ENCODE measurements around the gene PIK3CA.
A peak's percentile ranks its signal among the peaks of the same experiment; 100 is the strongest.
"Not testable (repeated sequence)": the region's sequence is repeated elsewhere in the genome, so short reads cannot be mapped to it uniquely, and the experiment has no call there.

The PIK3CA gene

DNA sequence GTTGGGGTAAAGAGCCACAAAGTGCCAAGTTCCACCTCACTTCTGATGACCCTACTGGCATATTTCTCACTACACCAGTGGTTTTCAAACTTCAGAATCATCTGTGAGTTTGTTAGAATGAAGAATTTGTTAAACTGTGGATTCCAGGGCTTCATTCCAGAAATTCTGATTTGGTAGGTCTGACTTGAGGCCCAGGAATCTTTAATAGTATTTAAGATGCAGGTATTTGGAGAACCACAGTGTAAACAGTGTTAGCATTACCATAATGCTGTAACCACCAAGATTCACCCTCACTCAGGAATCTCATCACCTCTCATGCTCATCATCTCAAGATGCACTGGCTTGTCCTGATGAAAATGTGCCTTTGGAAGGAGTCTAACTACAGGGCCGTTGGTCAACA, 96.7 kb downstream of the PIK3CA start:
- H3K4me1 ChIP-seq (ENCODE audit: control insufficient read depth, low read depth, low read length): no peaks in the 10 kb centered on the region
- H3K27me3 ChIP-seq (ENCODE audit: control insufficient read depth, insufficient read depth, low read length): no peaks in the 10 kb centered on the region
- no peaks in the 10 kb centered on the region for H3K9me3 ChIP-seq (ENCODE audit: control insufficient read depth, low read depth, low read length)
- no peak overlapping the region for H3K27ac ChIP-seq (ENCODE audit: low read length)
- H3K4me3 ChIP-seq (ENCODE audit: low read length): no peak overlapping the region
- no peak overlapping the region for H3K9ac ChIP-seq (ENCODE audit: low read length)
- H3K36me3 ChIP-seq (ENCODE audit: control insufficient read depth, low read depth, low read length): no peaks in the 10 kb centered on the region

DNA sequence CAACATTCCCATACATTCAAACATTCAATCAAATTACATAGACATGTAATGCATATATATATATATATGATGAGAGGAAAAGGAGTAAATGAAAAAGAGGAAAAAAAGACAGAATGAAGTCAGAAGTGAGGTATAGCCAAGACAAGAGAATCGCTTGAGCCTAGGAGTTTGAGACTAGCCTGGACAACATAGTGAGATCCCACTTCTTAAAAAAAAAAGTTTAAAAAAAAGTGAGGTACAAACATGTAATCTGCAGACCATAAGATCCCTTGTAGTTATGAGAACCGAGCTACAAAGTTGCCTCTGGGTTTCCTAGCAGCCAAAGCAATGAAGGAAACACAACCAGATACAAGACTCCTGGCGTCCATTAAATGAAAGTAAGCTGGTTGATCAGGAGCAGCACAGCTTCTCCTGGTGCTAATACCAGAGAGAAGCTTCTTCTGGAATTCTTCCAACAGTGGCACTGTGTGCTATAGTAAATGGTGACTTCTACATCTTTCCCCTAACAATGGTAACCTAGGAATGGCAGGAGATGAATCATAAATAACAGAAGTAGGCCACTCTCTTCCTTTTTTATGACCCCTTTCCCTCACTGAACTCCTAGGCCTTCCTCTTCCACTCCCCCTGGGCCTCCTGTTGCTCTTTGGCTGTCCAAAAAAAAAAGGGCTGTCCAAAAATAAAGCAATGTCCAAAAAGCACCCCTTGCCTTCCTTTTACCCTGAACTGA, 99.3 kb downstream of the PIK3CA start:
- no peak overlapping the region for H3K9ac ChIP-seq (ENCODE audit: low read length)
- H3K27ac ChIP-seq (ENCODE audit: low read length): no peak overlapping the region
- H3K36me3 ChIP-seq (ENCODE audit: control insufficient read depth, low read depth, low read length): no peaks in the 10 kb centered on the region
- H3K9me3 ChIP-seq (ENCODE audit: control insufficient read depth, low read depth, low read length): no peaks in the 10 kb centered on the region
- H3K4me3 ChIP-seq (ENCODE audit: low read length): no peak overlapping the region
- H3K27me3 ChIP-seq (ENCODE audit: control insufficient read depth, insufficient read depth, low read length): no peaks in the 10 kb centered on the region
- no peaks in the 10 kb centered on the region for H3K4me1 ChIP-seq (ENCODE audit: control insufficient read depth, low read depth, low read length)

DNA sequence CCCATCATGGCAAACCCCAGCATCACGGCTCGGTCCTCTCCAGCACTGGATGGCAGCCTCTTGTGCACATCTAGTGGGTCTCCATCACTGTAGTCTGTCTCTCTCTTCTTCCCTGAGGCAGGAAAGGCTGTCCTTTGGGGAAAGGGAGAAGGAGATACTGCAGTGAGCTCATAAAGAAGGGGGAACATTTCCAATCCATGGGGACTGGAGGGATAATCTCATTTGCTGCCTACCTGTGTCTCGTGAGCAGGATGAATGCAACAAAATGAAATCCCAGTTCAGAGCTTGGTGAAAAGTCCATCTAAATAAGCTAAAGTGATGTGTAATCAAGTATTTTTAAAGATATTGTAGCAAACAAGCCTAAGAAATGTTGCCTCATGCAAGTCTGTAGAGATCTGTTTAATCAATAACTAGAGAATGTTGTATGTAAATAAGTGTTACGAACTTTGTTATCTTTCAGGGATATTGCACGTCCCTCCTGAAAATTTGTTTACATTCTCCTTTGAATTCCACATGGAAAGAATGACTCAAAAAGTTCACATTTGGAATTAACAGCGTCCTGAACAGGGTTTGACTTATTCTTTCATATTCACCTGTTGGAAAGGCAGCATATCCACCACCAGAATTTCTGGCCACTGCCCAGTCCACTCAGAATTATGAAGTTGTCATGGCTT, 102.8 kb downstream of the PIK3CA start, which contains the start of gene KCNMB3:
KCNMB3 (minus strand) TSS at position 312 of the 674 bp plus-strand sequence; CDS start at position 188, 124 bp downstream.
- Histone ChIP-seq H3K27me3 (ENCODE audit: control insufficient read depth, insufficient read depth, low read length) (no peaks in the 10 kb centered on the region), H3K36me3 (ENCODE audit: control insufficient read depth, low read depth, low read length) (no peaks in the 10 kb centered on the region), H3K4me3 (ENCODE audit: low read length) (no peak within 1 kb of the TSS), H3K9ac (ENCODE audit: low read length) (no peak within 1 kb of the TSS), H3K9me3 (ENCODE audit: control insufficient read depth, low read depth, low read length) (no peaks in the 10 kb centered on the region), H3K27ac (ENCODE audit: low read length) (no peak within 1 kb of the TSS), H3K4me1 (ENCODE audit: control insufficient read depth, low read depth, low read length) (no peaks in the 10 kb centered on the region)

DNA sequence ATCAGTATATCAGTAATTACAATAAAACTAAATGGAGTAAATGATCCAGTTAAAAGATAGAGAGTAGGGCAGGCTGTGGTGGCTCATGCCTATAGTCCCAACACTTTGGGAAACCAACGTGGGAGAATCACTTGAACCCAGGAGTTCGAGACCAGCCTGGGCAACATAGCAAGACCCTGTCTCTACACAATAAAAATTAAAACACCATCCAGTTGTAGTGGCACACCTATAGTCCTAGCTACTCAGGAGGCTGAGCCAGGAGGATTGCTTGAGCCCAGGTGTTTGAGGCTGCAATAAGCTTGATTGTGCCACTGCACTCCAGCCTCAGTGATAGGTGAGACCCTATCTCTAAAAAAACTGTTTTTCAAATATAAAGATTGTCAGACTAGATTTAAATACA, 108.7 kb downstream of the PIK3CA start:
- Histone ChIP-seq H3K4me1 (ENCODE audit: control insufficient read depth, low read depth, low read length) (peaks cover 3% of the 10 kb centered on the region), H3K9me3 (ENCODE audit: control insufficient read depth, low read depth, low read length) (peaks cover 8% of the 10 kb centered on the region), H3K9ac (ENCODE audit: low read length) (no peak overlapping the region), H3K27ac (ENCODE audit: low read length) (no peak overlapping the region), H3K4me3 (ENCODE audit: low read length) (no peak overlapping the region), H3K36me3 (ENCODE audit: control insufficient read depth, low read depth, low read length) (no peaks in the 10 kb centered on the region), H3K27me3 (ENCODE audit: control insufficient read depth, insufficient read depth, low read length) (peaks cover 7% of the 10 kb centered on the region)

DNA sequence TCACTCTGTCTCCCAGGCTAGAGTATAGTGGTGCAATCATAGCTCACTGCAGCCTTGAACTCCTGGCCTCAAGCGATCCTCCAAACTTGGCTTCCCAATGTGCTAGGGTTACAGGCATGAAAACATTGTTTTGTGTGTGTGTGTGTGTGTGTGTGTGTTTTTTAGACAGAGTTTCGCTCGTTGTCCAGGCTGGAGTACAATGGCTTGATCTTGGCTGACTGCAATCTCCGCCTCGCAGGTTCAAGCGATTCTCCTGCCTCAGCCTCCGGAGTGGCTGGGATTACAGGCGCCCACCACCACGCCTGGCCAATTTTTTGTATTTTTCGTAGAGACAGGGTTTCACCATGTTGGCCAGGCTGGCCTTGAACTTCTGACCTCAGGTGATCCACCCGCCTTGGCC, 109.6 kb downstream of the PIK3CA start:
- H3K4me3 ChIP-seq (ENCODE audit: low read length); H3K27ac ChIP-seq (ENCODE audit: low read length); H3K27me3 ChIP-seq (ENCODE audit: control insufficient read depth, insufficient read depth, low read length); H3K36me3 ChIP-seq (ENCODE audit: control insufficient read depth, low read depth, low read length); H3K9me3 ChIP-seq (ENCODE audit: control insufficient read depth, low read depth, low read length); H3K9ac ChIP-seq (ENCODE audit: low read length); H3K4me1 ChIP-seq (ENCODE audit: control insufficient read depth, low read depth, low read length): not testable (repeated sequence)

DNA sequence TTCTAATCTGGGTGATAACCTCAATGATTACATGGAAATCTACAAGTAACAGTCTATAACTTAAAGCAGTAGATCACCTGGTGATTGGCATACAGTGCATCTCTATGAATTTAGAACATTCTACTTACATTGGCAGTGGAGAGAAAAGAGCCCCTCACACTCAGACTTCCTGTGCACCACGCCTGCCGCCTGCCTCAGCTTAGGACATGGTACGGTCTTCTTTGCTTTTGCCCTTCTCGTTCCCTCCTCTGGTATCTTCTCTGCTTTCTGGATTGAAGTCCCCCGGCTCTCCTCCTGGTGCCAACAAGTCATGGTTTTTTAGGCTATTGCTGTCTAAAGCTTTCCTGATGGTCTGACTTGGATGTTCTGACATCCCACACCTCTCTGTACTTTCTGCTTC, 110.7 kb downstream of the PIK3CA start:
- H3K4me3 ChIP-seq (ENCODE audit: low read length): no peak overlapping the region
- peaks cover 3% of the 10 kb centered on the region for H3K4me1 ChIP-seq (ENCODE audit: control insufficient read depth, low read depth, low read length)
- H3K36me3 ChIP-seq (ENCODE audit: control insufficient read depth, low read depth, low read length): no peaks in the 10 kb centered on the region
- H3K9me3 ChIP-seq (ENCODE audit: control insufficient read depth, low read depth, low read length): peaks cover 8% of the 10 kb centered on the region
- no peak overlapping the region for H3K27ac ChIP-seq (ENCODE audit: low read length)
- H3K9ac ChIP-seq (ENCODE audit: low read length): no peak overlapping the region
- peaks cover 7% of the 10 kb centered on the region for H3K27me3 ChIP-seq (ENCODE audit: control insufficient read depth, insufficient read depth, low read length)

DNA sequence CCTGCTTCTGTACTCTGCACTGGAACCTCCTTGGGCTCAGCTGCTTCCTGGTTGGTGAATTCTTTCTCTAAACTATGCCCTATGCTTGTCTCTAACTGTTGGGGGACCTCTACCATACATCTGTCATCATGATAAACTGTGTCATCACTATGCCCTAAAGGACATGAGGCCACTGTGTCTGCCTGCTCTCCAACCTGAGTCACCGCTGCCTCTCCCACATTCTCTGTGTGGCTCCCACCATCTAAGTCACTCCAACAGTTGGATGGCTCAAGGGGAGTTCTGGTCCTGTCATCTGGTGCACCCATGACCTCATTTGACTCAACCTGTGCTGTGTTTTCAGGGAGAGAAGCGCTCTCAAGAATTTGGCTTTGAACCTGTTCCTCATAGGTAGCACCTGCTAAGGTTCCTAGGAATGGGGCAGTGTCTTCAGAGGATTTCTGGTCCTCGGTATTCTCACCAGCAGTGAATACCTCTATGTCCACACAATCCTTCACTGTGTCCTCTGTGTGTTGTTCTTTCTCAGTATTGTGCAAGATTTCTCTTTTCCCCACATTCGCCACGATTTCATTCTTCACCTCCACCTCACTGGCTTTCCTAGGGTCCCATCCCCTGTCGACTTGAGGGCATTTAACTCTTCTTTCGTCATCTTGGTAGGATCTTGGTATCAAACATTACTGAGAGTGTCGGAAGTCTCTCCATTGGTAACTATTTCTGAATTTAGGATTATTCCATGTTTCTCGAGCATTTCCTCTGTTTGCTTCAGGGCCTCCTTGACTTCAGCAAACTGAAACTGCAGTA, 112.0 kb downstream of the PIK3CA start:
- not testable (repeated sequence) for H3K27ac ChIP-seq (ENCODE audit: low read length)

DNA sequence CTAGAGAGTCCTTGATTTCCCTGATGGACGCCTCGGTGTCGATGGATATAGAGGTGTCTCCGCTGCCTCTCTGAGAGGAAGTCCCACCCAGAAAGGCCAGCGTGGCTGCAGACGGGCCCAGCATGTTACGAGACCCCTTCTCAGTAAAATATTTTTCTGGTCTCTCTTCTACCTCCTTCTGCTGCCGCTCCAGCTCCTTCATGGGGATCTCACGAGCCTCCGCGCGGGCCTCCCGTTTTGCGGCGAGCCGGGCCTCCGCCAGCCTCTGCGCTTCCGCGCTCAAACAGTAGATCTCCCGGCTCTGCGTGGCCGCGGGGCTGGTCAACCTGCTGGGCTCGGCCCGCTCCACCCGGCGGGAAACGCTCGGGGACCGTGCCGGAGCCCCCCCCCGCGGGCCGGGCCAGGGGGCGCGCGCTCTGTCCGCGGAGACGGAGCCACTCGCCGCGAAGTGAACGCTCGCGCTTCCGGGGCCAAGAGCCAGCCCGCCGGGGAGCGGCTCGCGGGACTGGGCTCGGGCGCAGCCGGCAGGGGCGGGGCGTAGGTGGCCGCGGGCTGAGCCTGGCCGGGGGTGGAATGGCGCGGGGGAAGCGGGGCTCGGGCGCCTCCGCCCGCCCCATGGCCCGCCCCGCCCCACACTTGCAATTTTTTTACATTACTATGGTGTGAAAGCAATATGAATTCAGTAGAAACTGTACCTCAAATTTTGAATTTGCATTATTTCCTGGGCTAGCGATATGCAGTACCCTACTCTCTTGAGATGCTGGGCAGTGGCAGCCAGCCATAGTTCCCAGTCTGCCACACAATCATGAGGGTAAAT, 113.0 kb downstream of the PIK3CA start:
- peak overlapping the region; percentile 61 for H3K4me3 ChIP-seq (ENCODE audit: low read length)
- peaks cover 8% of the 10 kb centered on the region for H3K9me3 ChIP-seq (ENCODE audit: control insufficient read depth, low read depth, low read length)
- H3K27me3 ChIP-seq (ENCODE audit: control insufficient read depth, insufficient read depth, low read length): peaks cover 7% of the 10 kb centered on the region
- no peak overlapping the region for H3K9ac ChIP-seq (ENCODE audit: low read length)
- no peak overlapping the region for H3K27ac ChIP-seq (ENCODE audit: low read length)
- no peaks in the 10 kb centered on the region for H3K36me3 ChIP-seq (ENCODE audit: control insufficient read depth, low read depth, low read length)
- peaks cover 3% of the 10 kb centered on the region for H3K4me1 ChIP-seq (ENCODE audit: control insufficient read depth, low read depth, low read length)

More for the DNA sequence above, 112.0 kb downstream of the PIK3CA start:
- not testable (repeated sequence) for H3K9ac ChIP-seq (ENCODE audit: low read length); H3K9me3 ChIP-seq (ENCODE audit: control insufficient read depth, low read depth, low read length); H3K4me1 ChIP-seq (ENCODE audit: control insufficient read depth, low read depth, low read length); H3K36me3 ChIP-seq (ENCODE audit: control insufficient read depth, low read depth, low read length); H3K27me3 ChIP-seq (ENCODE audit: control insufficient read depth, insufficient read depth, low read length)
- H3K4me3 ChIP-seq (ENCODE audit: low read length): peak overlapping the region; percentile 61

DNA sequence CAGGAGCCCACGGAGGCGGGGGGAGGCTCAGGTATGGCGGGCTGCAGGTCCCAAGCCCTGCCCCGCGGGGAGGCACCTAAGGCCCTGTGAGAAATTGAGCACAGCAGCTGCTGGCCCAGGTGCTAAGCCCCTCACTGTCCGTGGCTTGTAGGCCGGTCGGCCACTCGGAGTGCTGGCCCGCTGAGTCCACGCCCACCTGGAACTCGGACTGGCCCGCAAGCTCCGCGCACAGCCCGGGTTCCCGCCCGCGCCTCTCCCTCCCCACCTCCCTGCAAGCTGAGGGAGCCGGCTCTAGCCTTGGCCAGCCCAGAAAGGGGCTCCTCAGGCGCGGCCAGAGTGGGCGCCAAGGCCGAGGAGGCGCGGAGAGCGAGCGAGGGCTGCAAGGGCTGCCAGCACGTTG, 115.0 kb downstream of the PIK3CA start:
- Histone ChIP-seq H3K27ac (ENCODE audit: low read length) (no peak overlapping the region), H3K9me3 (ENCODE audit: control insufficient read depth, low read depth, low read length) (peaks cover 8% of the 10 kb centered on the region), H3K4me1 (ENCODE audit: control insufficient read depth, low read depth, low read length) (peaks cover 3% of the 10 kb centered on the region), H3K9ac (ENCODE audit: low read length) (no peak overlapping the region), H3K36me3 (ENCODE audit: control insufficient read depth, low read depth, low read length) (no peaks in the 10 kb centered on the region), H3K27me3 (ENCODE audit: control insufficient read depth, insufficient read depth, low read length) (peaks cover 7% of the 10 kb centered on the region), H3K4me3 (ENCODE audit: low read length) (no peak overlapping the region)

DNA sequence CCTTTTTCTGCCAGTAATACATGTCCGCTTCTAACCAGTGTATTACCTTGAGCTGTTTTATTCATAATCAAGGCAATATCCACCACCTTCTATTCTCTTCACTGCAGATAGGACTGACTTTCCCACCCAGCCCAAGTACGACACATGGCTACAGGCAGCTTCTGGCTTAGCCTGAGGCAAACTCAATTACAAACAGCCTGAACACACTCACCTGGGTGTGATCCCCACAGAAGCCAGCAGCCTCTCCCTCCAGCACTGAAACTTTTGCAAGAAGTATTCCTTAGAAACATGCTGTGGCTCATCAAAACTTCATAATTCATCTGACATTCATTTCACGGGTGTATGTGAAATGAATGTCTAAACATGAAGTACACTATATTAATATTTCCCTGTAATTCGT, 116.3 kb downstream of the PIK3CA start:
- H3K36me3 ChIP-seq (ENCODE audit: control insufficient read depth, low read depth, low read length): no peaks in the 10 kb centered on the region
- H3K27ac ChIP-seq (ENCODE audit: low read length): no peak overlapping the region
- peaks cover 7% of the 10 kb centered on the region for H3K27me3 ChIP-seq (ENCODE audit: control insufficient read depth, insufficient read depth, low read length)
- H3K4me1 ChIP-seq (ENCODE audit: control insufficient read depth, low read depth, low read length): peaks cover 3% of the 10 kb centered on the region
- H3K9ac ChIP-seq (ENCODE audit: low read length): no peak overlapping the region
- H3K9me3 ChIP-seq (ENCODE audit: control insufficient read depth, low read depth, low read length): no peaks in the 10 kb centered on the region
- no peak overlapping the region for H3K4me3 ChIP-seq (ENCODE audit: low read length)

DNA sequence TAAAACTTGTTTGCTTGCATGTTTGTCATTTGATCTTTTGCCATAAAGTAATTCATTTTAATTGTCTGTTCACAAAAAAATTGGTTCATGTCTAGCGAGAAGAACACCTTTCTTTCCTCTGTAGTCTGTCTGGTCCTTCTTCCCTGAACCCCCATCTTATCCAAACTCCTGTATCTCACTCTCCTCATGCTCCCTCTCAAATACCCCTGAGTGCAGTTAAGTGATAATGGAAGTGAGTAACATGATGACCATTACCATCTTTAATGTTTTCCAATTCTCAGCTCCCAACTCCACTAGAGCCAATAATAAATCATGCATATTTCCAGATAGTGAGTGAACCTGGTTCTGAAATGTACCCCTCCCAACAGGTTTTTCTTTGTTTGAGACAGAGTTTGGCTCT, 116.9 kb downstream of the PIK3CA start:
- no peaks in the 10 kb centered on the region for H3K9me3 ChIP-seq (ENCODE audit: control insufficient read depth, low read depth, low read length)
- H3K27me3 ChIP-seq (ENCODE audit: control insufficient read depth, insufficient read depth, low read length): peaks cover 7% of the 10 kb centered on the region
- no peak overlapping the region for H3K9ac ChIP-seq (ENCODE audit: low read length)
- H3K4me1 ChIP-seq (ENCODE audit: control insufficient read depth, low read depth, low read length): peaks cover 3% of the 10 kb centered on the region
- H3K27ac ChIP-seq (ENCODE audit: low read length): no peak overlapping the region
- H3K4me3 ChIP-seq (ENCODE audit: low read length): no peak overlapping the region
- no peaks in the 10 kb centered on the region for H3K36me3 ChIP-seq (ENCODE audit: control insufficient read depth, low read depth, low read length)
